GM23338 (cell line): ENCODE results near the gene RPL37A. TPM values are rescaled to one million over a fixed set of nuclear protein-coding genes. Genes with fewer than 3 reads are reported as not detected.

Experiments used
- ATAC-seq: fragments of 200-7000 bp; cut with Tn5 transposase; 3 replicates; pipeline ENCODE4 v1.9.1; 2020
- DNase-seq: peaks from one replicate; pipeline ENCODE4 v3.0.0-alpha.2; 2015; ENCODE audit warnings: low spot score
- H2AFZ ChIP-seq: fragments of 200-600 bp; sonication (generic); 2 replicates; pipeline ENCODE4 v1.8.0; 2016; ENCODE audit warnings: antibody characterized with exemption, mild to moderate bottlenecking, moderate library complexity
- H3F3A ChIP-seq: fragments of 200-600 bp; sonication (generic); replicated peaks from 2 replicates; pipeline ENCODE4 v1.8.0; 2017; ENCODE audit warnings: antibody characterized with exemption, mixed run types, low read depth
- H3K27ac ChIP-seq: fragments of 200-600 bp; sonication (generic); 2 replicates; pipeline ENCODE4 v1.6.1; 2016; ENCODE audit warnings: low read depth
- H3K27me3 ChIP-seq: fragments of 200-600 bp; sonication (generic); 2 replicates; pipeline ENCODE4 v1.8.0; 2016; ENCODE audit warnings: mild to moderate bottlenecking, mixed run types, moderate library complexity; ENCODE audit not compliant: insufficient read depth
- H3K36me3 ChIP-seq: fragments of 200-600 bp; sonication (generic); 2 replicates; pipeline ENCODE4 v1.8.0; 2016; ENCODE audit warnings: mild to moderate bottlenecking; ENCODE audit not compliant: insufficient read depth
- H3K4me1 ChIP-seq: fragments of 200-600 bp; sonication (generic); 2 replicates; pipeline ENCODE4 v1.8.0; 2016; ENCODE audit warnings: mild to moderate bottlenecking, moderate library complexity; ENCODE audit not compliant: insufficient read depth
- H3K4me2 ChIP-seq: fragments of 200-600 bp; sonication (generic); 2 replicates; pipeline ENCODE4 v1.7.1; 2017; ENCODE audit warnings: mixed run types
- H3K4me3 ChIP-seq: fragments of 200-600 bp; sonication (generic); 2 replicates; pipeline ENCODE4 v1.6.1; 2016; ENCODE audit warnings: mixed run types
- H3K79me2 ChIP-seq: fragments of 200-600 bp; sonication (generic); replicated peaks from 2 replicates; pipeline ENCODE4 v1.8.0; 2017; ENCODE audit warnings: mild to moderate bottlenecking; ENCODE audit not compliant: insufficient read depth
- H3K9me2 ChIP-seq: fragments of 200-600 bp; sonication (generic); 2 replicates; pipeline ENCODE4 v1.8.0; 2017; ENCODE audit not compliant: insufficient read depth
- H4K20me1 ChIP-seq: fragments of 200-600 bp; sonication (generic); replicated peaks from 2 replicates; pipeline ENCODE4 v1.8.0; 2017; ENCODE audit warnings: mild to moderate bottlenecking; ENCODE audit not compliant: insufficient read depth
- H3K27ac Mint-ChIP-seq: 2 replicates; pipeline ENCODE4 v1.8.0; 2020; ENCODE audit warnings: inconsistent platforms, mild to moderate bottlenecking, moderate library complexity, mixed read lengths
- H3K27me3 Mint-ChIP-seq: 3 replicates; pipeline ENCODE4 v1.8.0; 2022; ENCODE audit warnings: low read depth, mild to moderate bottlenecking, moderate library complexity, mixed read lengths, inconsistent platforms; ENCODE audit not compliant: insufficient read depth, poor library complexity
- H3K36me3 Mint-ChIP-seq: 3 replicates; pipeline ENCODE4 v1.8.0; 2021; ENCODE audit warnings: low read depth, mild to moderate bottlenecking, inconsistent platforms, moderate library complexity, mixed read lengths
- H3K4me1 Mint-ChIP-seq: 3 replicates; pipeline ENCODE4 v1.8.0; 2020; ENCODE audit warnings: mild to moderate bottlenecking, inconsistent platforms, mixed read lengths
- H3K4me3 Mint-ChIP-seq: 3 replicates; pipeline ENCODE4 v1.8.0; 2021; ENCODE audit warnings: moderate library complexity, mild to moderate bottlenecking, inconsistent platforms, mixed read lengths
- H3K9me3 Mint-ChIP-seq: 3 replicates; pipeline ENCODE4 v1.8.0; 2020; ENCODE audit warnings: moderate library complexity, mild to moderate bottlenecking, inconsistent platforms, mixed read lengths
- CREB1 ChIP-seq: fragments of 250-450 bp; sonication (Bioruptor Pico); IDR thresholded peaks from 2 replicates; pipeline ENCODE4 v1.5.0; 2020; ENCODE audit warnings: low read depth, mild to moderate bottlenecking, moderate library complexity
- EZH2 ChIP-seq: fragments of 200-600 bp; sonication (generic); IDR thresholded peaks from one replicate; pipeline ENCODE4 v1.8.0; 2017; ENCODE audit warnings: antibody characterized with exemption, mild to moderate bottlenecking, low read depth; ENCODE audit not compliant: unreplicated experiment
- EZH2phosphoT487 ChIP-seq: fragments of 200-600 bp; sonication (generic); IDR thresholded peaks from one replicate; pipeline ENCODE4 v1.8.1; 2018; ENCODE audit warnings: antibody characterized with exemption; ENCODE audit not compliant: unreplicated experiment
- JUNB ChIP-seq: IDR thresholded peaks from one replicate; pipeline ENCODE4 v1.6.1; 2016; ENCODE audit warnings: antibody characterized with exemption; ENCODE audit not compliant: unreplicated experiment
- NANOG ChIP-seq: IDR thresholded peaks from 2 replicates; pipeline ENCODE4 v1.6.1; 2016; ENCODE audit warnings: antibody characterized with exemption, borderline replicate concordance
- POLR2AphosphoS5 ChIP-seq: IDR thresholded peaks from 2 replicates; pipeline ENCODE4 v1.6.1; 2016; ENCODE audit warnings: antibody characterized with exemption, low read depth
- STAT1 ChIP-seq: IDR thresholded peaks from one replicate; pipeline ENCODE4 v1.6.1; 2016; ENCODE audit warnings: antibody characterized with exemption; ENCODE audit not compliant: unreplicated experiment
- ZNF114 ChIP-seq: fragments of 250-450 bp; sonication (Bioruptor Pico); IDR thresholded peaks from 2 replicates; pipeline ENCODE4 v1.5.0; 2020; ENCODE audit warnings: mild to moderate bottlenecking, moderate library complexity
- ZNF331 ChIP-seq: fragments of 250-450 bp; sonication (Bioruptor Pico); IDR thresholded peaks from 2 replicates; pipeline ENCODE4 v1.5.0; 2020; ENCODE audit warnings: low read depth, mild to moderate bottlenecking, moderate library complexity
- polyA plus RNA-seq: library from polyadenylated mRNA; unstranded; fragments of >200 nt; fragmentation: Nextera tagmentation; extraction: Ambion mirVana; gene quantifications from 2 replicates; pipeline ENCODE4 v1.2.1, GENCODE V29; 2016
- total RNA-seq: library from RNA; depleted of rRNA; stranded (reverse); fragments of >200 nt; shearing (Covaris generic); gene quantifications from 2 replicates; pipeline ENCODE4 v1.2.3, GENCODE V29; 2014
- TF ChIP-seq, protein P1 (sequence below): fragments of 250-450 bp; sonication (Bioruptor Pico); IDR thresholded peaks from 2 replicates; pipeline ENCODE4 v1.5.0; 2020; ENCODE audit warnings: mild to moderate bottlenecking, moderate library complexity
- TF ChIP-seq, protein P2 (sequence below): IDR thresholded peaks from one replicate; pipeline ENCODE4 v1.6.1; 2018; ENCODE audit warnings: antibody characterized with exemption; ENCODE audit not compliant: unreplicated experiment
- TF ChIP-seq, protein P3 (sequence below), 2 experiments: fragments of 200-600 bp in 1 of 2; sonication (generic) in 1 of 2; conservative IDR thresholded peaks; 2 replicates each; pipeline versions ENCODE4 v1.5.1 to v1.6.1; 2016 to 2017; ENCODE audit warnings: antibody characterized with exemption in 2 of 2, low read depth in 2 of 2, mild to moderate bottlenecking in 2 of 2, moderate library complexity in 1 of 2
- TF ChIP-seq, protein P4 (sequence below): IDR thresholded peaks from 2 replicates; pipeline ENCODE4 v1.6.1; 2016; ENCODE audit warnings: antibody characterized with exemption

RPL37A gene
- total and polyA plus RNA-seq, 2 experiments from 2014 or later: 1,118 to 5,036 TPM

DNA sequence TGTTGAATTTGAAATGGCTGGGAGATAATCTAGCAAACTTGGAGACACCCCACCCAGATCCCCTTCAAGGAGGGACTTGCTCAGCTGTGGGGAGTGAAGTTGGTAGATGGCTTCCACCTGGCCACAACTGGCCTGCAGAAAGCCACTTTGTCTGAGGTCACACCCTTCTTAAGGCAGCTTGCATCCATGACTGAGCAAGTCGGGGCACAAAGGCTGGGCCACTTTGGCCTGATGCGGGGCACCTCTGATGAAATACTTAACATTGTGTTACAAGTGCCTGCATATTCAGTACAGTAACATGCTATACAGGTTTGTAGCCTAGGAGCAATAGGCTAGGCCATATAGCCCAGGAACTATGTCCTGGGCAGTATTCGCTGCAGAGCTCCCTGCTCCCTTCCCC, 13.4 kb upstream of the RPL37A start:
- TF ChIP-seq, protein P1, sequence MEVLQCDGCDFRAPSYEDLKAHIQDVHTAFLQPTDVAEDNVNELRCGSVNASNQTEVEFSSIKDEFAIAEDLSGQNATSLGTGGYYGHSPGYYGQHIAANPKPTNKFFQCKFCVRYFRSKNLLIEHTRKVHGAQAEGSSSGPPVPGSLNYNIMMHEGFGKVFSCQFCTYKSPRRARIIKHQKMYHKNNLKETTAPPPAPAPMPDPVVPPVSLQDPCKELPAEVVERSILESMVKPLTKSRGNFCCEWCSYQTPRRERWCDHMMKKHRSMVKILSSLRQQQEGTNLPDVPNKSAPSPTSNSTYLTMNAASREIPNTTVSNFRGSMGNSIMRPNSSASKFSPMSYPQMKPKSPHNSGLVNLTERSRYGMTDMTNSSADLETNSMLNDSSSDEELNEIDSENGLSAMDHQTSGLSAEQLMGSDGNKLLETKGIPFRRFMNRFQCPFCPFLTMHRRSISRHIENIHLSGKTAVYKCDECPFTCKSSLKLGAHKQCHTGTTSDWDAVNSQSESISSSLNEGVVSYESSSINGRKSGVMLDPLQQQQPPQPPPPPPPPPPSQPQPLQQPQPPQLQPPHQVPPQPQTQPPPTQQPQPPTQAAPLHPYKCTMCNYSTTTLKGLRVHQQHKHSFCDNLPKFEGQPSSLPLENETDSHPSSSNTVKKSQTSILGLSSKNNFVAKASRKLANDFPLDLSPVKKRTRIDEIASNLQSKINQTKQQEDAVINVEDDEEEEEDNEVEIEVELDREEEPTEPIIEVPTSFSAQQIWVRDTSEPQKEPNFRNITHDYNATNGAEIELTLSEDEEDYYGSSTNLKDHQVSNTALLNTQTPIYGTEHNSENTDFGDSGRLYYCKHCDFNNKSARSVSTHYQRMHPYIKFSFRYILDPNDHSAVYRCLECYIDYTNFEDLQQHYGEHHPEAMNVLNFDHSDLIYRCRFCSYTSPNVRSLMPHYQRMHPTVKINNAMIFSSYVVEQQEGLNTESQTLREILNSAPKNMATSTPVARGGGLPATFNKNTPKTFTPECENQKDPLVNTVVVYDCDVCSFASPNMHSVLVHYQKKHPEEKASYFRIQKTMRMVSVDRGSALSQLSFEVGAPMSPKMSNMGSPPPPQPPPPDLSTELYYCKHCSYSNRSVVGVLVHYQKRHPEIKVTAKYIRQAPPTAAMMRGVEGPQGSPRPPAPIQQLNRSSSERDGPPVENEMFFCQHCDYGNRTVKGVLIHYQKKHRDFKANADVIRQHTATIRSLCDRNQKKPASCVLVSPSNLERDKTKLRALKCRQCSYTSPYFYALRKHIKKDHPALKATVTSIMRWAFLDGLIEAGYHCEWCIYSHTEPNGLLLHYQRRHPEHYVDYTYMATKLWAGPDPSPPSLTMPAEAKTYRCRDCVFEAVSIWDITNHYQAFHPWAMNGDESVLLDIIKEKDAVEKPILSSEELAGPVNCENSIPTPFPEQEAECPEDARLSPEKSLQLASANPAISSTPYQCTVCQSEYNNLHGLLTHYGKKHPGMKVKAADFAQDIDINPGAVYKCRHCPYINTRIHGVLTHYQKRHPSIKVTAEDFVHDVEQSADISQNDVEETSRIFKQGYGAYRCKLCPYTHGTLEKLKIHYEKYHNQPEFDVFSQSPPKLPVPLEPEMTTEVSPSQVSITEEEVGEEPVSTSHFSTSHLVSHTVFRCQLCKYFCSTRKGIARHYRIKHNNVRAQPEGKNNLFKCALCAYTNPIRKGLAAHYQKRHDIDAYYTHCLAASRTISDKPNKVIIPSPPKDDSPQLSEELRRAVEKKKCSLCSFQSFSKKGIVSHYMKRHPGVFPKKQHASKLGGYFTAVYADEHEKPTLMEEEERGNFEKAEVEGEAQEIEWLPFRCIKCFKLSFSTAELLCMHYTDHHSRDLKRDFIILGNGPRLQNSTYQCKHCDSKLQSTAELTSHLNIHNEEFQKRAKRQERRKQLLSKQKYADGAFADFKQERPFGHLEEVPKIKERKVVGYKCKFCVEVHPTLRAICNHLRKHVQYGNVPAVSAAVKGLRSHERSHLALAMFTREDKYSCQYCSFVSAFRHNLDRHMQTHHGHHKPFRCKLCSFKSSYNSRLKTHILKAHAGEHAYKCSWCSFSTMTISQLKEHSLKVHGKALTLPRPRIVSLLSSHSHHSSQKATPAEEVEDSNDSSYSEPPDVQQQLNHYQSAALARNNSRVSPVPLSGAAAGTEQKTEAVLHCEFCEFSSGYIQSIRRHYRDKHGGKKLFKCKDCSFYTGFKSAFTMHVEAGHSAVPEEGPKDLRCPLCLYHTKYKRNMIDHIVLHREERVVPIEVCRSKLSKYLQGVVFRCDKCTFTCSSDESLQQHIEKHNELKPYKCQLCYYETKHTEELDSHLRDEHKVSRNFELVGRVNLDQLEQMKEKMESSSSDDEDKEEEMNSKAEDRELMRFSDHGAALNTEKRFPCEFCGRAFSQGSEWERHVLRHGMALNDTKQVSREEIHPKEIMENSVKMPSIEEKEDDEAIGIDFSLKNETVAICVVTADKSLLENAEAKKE (CRISPR knock-in tag): no peak
- TF ChIP-seq CREB1 (no peak), EZH2 (no peak), ZNF114 (CRISPR knock-in tag) (no peak), ZNF331 (no peak), POLR2AphosphoS5 (no peak), JUNB (no peak), STAT1 (no peak), EZH2phosphoT487 (no peak), NANOG (no peak)
- TF ChIP-seq, protein P2, sequence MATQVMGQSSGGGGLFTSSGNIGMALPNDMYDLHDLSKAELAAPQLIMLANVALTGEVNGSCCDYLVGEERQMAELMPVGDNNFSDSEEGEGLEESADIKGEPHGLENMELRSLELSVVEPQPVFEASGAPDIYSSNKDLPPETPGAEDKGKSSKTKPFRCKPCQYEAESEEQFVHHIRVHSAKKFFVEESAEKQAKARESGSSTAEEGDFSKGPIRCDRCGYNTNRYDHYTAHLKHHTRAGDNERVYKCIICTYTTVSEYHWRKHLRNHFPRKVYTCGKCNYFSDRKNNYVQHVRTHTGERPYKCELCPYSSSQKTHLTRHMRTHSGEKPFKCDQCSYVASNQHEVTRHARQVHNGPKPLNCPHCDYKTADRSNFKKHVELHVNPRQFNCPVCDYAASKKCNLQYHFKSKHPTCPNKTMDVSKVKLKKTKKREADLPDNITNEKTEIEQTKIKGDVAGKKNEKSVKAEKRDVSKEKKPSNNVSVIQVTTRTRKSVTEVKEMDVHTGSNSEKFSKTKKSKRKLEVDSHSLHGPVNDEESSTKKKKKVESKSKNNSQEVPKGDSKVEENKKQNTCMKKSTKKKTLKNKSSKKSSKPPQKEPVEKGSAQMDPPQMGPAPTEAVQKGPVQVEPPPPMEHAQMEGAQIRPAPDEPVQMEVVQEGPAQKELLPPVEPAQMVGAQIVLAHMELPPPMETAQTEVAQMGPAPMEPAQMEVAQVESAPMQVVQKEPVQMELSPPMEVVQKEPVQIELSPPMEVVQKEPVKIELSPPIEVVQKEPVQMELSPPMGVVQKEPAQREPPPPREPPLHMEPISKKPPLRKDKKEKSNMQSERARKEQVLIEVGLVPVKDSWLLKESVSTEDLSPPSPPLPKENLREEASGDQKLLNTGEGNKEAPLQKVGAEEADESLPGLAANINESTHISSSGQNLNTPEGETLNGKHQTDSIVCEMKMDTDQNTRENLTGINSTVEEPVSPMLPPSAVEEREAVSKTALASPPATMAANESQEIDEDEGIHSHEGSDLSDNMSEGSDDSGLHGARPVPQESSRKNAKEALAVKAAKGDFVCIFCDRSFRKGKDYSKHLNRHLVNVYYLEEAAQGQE: no peak
- TF ChIP-seq, protein P3, sequence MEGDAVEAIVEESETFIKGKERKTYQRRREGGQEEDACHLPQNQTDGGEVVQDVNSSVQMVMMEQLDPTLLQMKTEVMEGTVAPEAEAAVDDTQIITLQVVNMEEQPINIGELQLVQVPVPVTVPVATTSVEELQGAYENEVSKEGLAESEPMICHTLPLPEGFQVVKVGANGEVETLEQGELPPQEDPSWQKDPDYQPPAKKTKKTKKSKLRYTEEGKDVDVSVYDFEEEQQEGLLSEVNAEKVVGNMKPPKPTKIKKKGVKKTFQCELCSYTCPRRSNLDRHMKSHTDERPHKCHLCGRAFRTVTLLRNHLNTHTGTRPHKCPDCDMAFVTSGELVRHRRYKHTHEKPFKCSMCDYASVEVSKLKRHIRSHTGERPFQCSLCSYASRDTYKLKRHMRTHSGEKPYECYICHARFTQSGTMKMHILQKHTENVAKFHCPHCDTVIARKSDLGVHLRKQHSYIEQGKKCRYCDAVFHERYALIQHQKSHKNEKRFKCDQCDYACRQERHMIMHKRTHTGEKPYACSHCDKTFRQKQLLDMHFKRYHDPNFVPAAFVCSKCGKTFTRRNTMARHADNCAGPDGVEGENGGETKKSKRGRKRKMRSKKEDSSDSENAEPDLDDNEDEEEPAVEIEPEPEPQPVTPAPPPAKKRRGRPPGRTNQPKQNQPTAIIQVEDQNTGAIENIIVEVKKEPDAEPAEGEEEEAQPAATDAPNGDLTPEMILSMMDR (conservative IDR thresholded peaks at IDR 0.05; ENCODE audit: low read depth in 2 of 2): no peak
- TF ChIP-seq, protein P4, sequence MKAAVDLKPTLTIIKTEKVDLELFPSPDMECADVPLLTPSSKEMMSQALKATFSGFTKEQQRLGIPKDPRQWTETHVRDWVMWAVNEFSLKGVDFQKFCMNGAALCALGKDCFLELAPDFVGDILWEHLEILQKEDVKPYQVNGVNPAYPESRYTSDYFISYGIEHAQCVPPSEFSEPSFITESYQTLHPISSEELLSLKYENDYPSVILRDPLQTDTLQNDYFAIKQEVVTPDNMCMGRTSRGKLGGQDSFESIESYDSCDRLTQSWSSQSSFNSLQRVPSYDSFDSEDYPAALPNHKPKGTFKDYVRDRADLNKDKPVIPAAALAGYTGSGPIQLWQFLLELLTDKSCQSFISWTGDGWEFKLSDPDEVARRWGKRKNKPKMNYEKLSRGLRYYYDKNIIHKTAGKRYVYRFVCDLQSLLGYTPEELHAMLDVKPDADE: no peak
- DNase-seq (no peak), ATAC-seq (no peak)
- no peak overlapping the region for H3K4me3 Mint-ChIP-seq
- H2AFZ ChIP-seq: no peak overlapping the region
- H3K4me1 Mint-ChIP-seq: no peaks in the 10 kb centered on the region
- H3K4me3 ChIP-seq: no peak overlapping the region
- no peaks in the 10 kb centered on the region for H3K79me2 ChIP-seq
- H3K36me3 Mint-ChIP-seq: peaks cover 4% of the 10 kb centered on the region; the same call in 1 of the 3 replicates
- H4K20me1 ChIP-seq: 0 out of 2 replicates have a peak, but pooled peaks cover 4% of the 10 kb centered on the region
- H3K27ac ChIP-seq: no peak overlapping the region
- H3K4me2 ChIP-seq: no peak overlapping the region
- no peaks in the 10 kb centered on the region for H3K9me3 Mint-ChIP-seq
- no peak overlapping the region for H3K27ac Mint-ChIP-seq
- no peaks in the 10 kb centered on the region for H3F3A ChIP-seq
- H3K36me3 ChIP-seq: 0 out of 2 replicates have a peak, but pooled peaks cover 3% of the 10 kb centered on the region
- H3K27me3 Mint-ChIP-seq: no peaks in the 10 kb centered on the region
- H3K9me2 ChIP-seq: no peaks in the 10 kb centered on the region
- H3K4me1 ChIP-seq: no peaks in the 10 kb centered on the region
- H3K27me3 ChIP-seq: no peaks in the 10 kb centered on the region
